ENCODE data around the gene HECTD4. TPM values are rescaled to one million over a fixed set of nuclear protein-coding genes. Genes with fewer than 3 reads are reported as not detected.
A peak's percentile ranks its signal among the peaks of the same experiment; 100 is the strongest.

The HECTD4 gene
- total RNA-seq, 1 donor from 2014 or later = 66.0 TPM

GRCh38 chr12:112206944-112207343 lies 175.3 kb downstream of the HECTD4 start:
- DNase-seq = no peak

- no peak for DNase-seq
Measured at GRCh38 chr12:112199136-112199535, 183.1 kb downstream of the HECTD4 start.

DNA sequence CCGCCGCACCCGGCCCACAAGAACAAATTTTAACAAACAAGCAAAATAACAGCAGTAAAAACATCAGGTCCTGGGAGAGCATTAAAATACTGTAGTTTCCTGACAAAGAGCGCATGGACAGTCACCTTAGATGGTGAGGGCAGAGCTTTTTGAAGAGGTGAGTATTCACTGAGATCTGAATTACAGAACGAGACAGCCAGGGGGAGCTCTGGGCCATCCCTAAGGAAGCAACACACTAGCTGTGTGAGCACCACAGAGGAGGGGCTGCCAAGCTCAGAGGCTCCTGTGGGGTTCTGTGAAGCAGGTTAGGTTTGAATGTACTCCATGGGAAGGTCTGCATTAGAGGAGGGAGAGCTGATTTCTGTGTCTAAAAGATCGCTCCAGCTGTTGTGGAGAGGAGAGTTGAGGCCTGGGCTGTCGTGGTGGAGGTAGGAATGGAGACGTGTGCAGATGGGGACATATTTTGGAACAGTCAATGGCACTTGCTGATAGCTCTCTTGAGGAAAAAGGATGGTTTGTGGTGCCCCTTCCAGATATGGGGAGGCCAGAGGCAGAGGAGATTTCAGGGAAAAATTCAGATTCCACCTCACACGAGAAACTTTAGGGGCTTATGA lies 184.0 kb downstream of the HECTD4 start:
- DNase-seq = peak; percentile 6

- DNase-seq = no peak
Measured at GRCh38 chr12:112196196-112196875, 185.9 kb downstream of the HECTD4 start.

GRCh38 chr12:112194601-112195247 lies 187.5 kb downstream of the HECTD4 start:
- no peak for DNase-seq

GRCh38 chr12:112192475-112192874 lies 189.8 kb downstream of the HECTD4 start:
- DNase-seq = no peak

DNA sequence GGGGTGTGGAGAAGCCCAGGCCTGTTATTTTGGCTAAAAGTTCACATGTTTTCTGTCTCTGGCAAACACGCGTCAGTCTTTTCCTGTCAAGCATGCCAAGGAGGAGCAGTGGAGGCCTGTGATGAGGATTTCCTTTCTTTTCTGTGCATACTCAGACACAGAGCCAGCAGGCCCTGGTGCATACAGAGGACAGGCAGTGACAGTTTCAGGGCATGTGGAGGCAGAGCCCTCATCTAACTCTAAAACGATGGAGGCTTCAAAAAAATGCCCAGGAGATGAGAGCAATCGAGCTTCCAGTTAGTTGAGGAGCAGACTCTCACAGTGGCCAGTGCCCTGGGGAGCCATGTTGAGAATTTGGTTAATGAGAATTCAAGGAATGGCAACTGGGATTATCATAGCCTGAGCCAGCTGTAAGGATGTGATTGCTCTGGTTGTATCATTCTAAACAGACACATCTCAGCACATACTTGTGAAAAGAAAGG lies 190.3 kb downstream of the HECTD4 start:
- no peak for DNase-seq

DNA sequence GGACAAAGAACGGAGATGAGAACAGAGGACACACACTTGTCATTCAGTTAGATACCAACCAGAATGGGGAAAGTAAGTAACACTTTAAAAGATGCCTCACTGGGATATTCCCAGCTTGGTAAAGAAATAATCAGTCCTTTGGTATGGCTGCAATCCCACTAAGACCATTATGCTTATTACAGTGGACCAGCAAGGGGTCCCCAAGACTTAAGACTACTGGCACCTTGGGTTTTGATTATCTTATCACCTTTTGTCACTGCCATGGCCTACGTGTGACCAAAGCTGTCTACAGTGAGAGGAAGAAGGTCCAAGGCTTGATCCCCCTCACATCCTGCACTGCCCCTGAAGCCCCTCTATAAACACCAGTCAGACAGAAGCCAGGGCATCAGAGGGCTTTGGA lies 191.0 kb downstream of the HECTD4 start:
- DNase-seq = no peak

DNA sequence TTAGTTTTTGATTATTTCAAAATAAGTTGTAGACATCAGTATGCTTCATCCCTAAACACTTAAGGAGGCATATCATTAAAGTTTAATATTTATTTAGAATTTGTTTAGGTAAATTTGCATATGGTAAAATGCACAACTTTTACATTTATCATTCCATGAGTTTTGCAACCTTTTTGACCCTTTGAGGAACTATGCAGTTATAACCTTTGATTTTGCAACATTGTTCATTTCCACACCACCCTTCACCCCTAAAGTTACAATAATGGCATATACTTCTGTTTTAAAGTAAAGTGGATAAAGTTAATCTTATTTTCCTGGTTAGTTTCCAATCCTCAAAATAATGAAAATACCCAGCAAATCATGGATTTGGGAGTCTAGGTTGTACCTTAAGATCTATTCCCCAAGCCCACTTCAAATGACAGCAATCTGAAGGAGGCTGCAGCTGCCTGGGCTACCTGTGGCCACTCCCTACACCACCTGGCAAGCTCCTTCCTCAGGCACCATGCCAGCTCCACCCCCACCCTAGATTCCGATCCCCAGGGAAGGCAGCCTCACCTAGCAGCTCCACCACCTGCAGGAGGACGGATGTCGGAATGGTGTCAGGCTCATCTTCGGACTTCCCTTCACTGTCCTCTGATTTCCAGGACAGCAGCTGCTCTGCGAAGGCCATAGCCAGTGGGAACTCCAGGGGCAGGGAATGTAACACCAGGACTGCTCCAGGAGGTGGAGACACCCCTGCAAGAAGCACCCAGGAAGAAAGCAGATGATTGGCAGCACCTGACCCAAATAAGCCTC lies 191.8 kb downstream of the HECTD4 start:
- no peak for DNase-seq

DNA sequence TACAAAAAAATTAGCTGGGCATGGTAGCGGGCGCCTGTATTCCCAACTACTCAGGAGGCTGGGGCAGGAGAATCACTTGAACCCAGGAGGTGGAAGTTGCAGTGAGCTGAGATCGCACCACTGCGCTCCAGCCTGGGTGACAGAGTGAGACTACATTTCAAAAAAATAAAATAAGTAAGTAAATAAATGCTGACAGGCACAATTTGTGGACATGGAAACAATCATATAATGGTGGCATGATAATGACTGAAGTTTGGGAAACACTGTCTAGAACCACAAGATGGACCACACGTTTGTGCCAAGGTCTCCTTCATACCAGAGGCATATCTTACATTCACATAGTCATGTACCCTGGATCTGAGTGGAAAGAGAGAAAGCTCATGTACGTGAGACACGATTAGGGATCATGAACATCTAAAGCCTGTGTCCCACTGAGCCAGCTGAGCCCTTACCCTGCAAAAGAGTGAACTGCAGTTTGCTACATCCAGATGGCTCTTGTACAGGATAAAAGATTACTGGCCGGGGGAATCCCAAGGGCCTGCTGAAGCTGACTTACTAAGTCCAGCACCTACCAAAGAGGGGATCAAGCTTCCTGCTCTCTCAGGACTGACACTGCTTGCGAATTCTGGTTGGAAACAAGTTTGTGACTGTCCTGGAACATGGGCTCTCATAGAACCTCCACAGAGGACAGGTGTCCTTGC lies 194.0 kb downstream of the HECTD4 start:
- no peak for DNase-seq

DNA sequence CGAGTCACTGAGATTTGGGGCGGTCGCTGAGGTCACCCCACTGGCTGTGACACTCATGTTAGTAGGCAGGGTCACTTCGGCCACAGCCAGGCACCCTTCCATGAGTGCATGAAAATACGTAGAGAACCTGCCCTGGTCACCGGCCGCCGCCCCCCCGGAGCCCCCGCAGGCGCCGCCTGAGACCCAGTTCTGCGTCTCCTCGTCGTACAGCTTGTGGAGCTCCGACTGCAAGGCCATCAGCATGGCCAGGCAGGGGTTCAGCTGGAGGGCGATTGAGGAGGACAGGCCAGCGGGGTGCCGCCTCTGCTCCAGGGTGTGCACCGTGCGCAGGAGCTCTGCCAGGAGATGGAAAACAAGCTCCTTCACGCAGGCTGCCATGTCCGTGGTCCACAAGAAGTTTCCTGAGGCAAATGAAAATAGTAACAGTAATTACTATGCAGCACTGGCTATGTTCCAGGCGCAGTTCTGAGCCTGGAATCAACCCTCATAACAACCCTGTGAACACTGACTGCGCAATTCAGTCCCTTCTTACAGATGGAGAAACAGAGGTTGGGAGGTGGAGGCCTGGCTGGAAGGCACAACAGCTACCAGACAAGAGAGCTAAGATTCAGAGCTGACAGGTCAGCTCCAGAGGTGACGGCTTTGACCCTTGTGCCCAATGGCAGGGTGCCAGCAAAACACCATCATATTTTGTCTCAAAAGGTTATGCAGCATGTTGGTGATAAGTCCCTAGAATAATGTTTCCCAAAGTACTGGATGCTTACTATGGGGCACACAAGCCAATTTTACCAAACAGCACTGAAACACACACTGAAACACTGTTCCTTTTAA lies 196.9 kb downstream of the HECTD4 start:
- DNase-seq = no peak

GRCh38 chr12:112184056-112184887 lies 198.0 kb downstream of the HECTD4 start:
- no peak for DNase-seq

- DNase-seq = no peak
Measured at GRCh38 chr12:112183141-112184021, 198.8 kb downstream of the HECTD4 start.

DNA sequence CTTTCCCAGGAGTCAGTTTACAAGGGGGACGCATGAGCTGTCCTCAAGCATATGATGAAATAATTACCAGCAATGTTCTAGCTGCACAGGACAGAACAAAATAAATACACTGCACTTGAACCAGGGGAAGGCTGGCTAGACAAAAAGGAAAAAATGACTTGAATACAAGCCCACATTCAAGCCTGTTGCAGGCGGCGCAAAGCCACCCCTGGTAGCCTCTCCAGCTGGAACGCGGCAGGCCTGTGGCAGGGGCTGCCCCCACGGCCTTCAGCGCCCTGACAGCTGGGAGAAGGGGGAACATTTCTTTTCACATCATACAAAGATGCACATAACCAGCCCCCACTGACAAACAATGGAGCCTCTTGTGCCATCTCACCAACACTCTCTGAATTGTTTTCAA lies 199.7 kb downstream of the HECTD4 start:
- DNase-seq = no peak

GRCh38 chr12:112180422-112180821 lies 201.8 kb downstream of the HECTD4 start:
- DNase-seq = no peak

GRCh38 chr12:112179916-112180315 lies 202.3 kb downstream of the HECTD4 start:
- no peak for DNase-seq

DNA sequence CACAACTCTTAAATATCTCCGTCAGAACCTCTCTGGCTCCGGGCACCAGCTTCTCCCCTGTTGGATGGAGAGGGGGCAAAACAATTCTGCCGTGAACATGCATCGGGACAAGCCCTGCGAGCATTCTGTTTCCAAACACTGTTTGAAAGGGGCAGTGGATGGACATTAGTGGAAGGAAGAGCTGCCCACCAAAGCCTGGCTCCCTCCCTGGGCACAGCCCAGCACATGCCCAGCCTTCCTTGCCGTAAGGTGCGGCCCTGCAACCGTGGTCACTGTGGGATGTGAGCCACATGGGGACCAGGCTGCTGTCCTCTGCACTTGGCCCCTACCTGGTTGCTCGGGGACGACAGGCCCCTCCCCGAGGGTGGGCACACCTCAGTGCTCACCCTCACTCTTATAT lies 202.9 kb downstream of the HECTD4 start:
- DNase-seq = no peak

GRCh38 chr12:112178796-112179195 lies 203.4 kb downstream of the HECTD4 start:
- DNase-seq = no peak

All from skin of body (tissue), 2 donors.